Muscle of leg (tissue), 11 donors: ENCODE measurements around the gene PUSL1. TPM values are rescaled to one million over a fixed set of nuclear protein-coding genes. Genes with fewer than 3 reads are reported as not detected.

Experiments
- DNase-seq: peaks from one replicate; pipeline ENCODE4 v3.0.0; 2013
- H3K27ac ChIP-seq: one replicate; pipeline ENCODE4 v1.5.1; 2013; ENCODE audit warnings: mild to moderate bottlenecking, low read length, control low read depth
- H3K27me3 ChIP-seq: one replicate; pipeline ENCODE4 v1.6.1; 2013; ENCODE audit warnings: low read length; ENCODE audit not compliant: control insufficient read depth, insufficient read depth
- H3K36me3 ChIP-seq: one replicate; pipeline ENCODE4 v1.6.1; 2013; ENCODE audit warnings: low read length; ENCODE audit not compliant: control insufficient read depth, insufficient read depth
- H3K4me1 ChIP-seq: one replicate; pipeline ENCODE4 v1.6.1; 2013; ENCODE audit warnings: low read length; ENCODE audit not compliant: control insufficient read depth, insufficient read depth
- H3K4me3 ChIP-seq: one replicate; pipeline ENCODE4 v1.5.1; 2013; ENCODE audit warnings: low read length, control low read depth
- H3K9me3 ChIP-seq: replicated peaks from 2 replicates; pipeline ENCODE4 v1.6.1; 2013; ENCODE audit warnings: low read depth, low read length; ENCODE audit not compliant: control insufficient read depth
- WGBS: methylation state at CpG from one replicate; pipeline ENCODE4 v1.1.5; 2013; ENCODE audit warnings: missing lambda C conversion rate; ENCODE audit not compliant: insufficient coverage; 5-methylcytosine and 5-hydroxymethylcytosine counted together
- polyA plus RNA-seq, 8 donors: library from polyadenylated mRNA; unstranded; fragments of 120-200 nt; gene quantifications; one replicate each; pipeline versions ENCODE4 v1.2.1 to v1.2.3, GENCODE V29; 2013; ENCODE audit warnings: inconsistent platforms in 1 of 8, low replicate concordance in 1 of 8; ENCODE audit not compliant: insufficient read length in 8 of 8, insufficient read depth in 1 of 8
- total RNA-seq: library from RNA; stranded (reverse); fragments of 120-200 nt; gene quantifications from one replicate; pipeline ENCODE4 v1.2.4, GENCODE V29; 2013

PUSL1 gene
- total and polyA plus RNA-seq, 9 donors: 6.1 to 8.6 (median 7.3) TPM

GRCh38 chr1:1293263-1294249, 14.8 kb upstream of the PUSL1 start:
- H3K9me3 ChIP-seq: no peaks in the 10 kb centered on the region
- no peak overlapping the region for H3K27ac ChIP-seq
- peaks cover 31% of the 10 kb centered on the region for H3K36me3 ChIP-seq
- H3K4me3 ChIP-seq: no peak overlapping the region
- peaks cover 16% of the 10 kb centered on the region for H3K4me1 ChIP-seq
- 50% methylated on average over 94 of the region's 94 CpGs for WGBS
- no peaks in the 10 kb centered on the region for H3K27me3 ChIP-seq
- no peak for DNase-seq

- H3K27ac ChIP-seq: no peak overlapping the region
- peaks cover 24% of the 10 kb centered on the region for H3K4me1 ChIP-seq
- H3K9me3 ChIP-seq: no peaks in the 10 kb centered on the region
- no peaks in the 10 kb centered on the region for H3K27me3 ChIP-seq
- peaks cover 33% of the 10 kb centered on the region for H3K36me3 ChIP-seq
- no peak overlapping the region for H3K4me3 ChIP-seq
- 79% methylated on average over 49 of the region's 58 CpGs for WGBS
- no peak for DNase-seq
Measured at GRCh38 chr1:1294250-1294890, 14.0 kb upstream of the PUSL1 start.

GRCh38 chr1:1295154-1295923, 13.1 kb upstream of the PUSL1 start:
- Histone ChIP-seq H3K4me1 (peaks cover 27% of the 10 kb centered on the region), H3K36me3 (peaks cover 34% of the 10 kb centered on the region), H3K4me3 (no peak overlapping the region), H3K27ac (no peak overlapping the region), H3K27me3 (no peaks in the 10 kb centered on the region), H3K9me3 (no peaks in the 10 kb centered on the region)
- DNase-seq: no peak
- WGBS: 94% methylated on average over 29 of the region's 35 CpGs

GRCh38 chr1:1296070-1297061, 12.0 kb upstream of the PUSL1 start:
- no peak for DNase-seq
- H3K36me3 ChIP-seq: peaks cover 36% of the 10 kb centered on the region

GRCh38 chr1:1297802-1298424, 10.5 kb upstream of the PUSL1 start:
- H3K36me3 ChIP-seq: peaks cover 36% of the 10 kb centered on the region
- no peak overlapping the region for H3K4me3 ChIP-seq
- no peaks in the 10 kb centered on the region for H3K9me3 ChIP-seq
- DNase-seq: no peak
- WGBS: 92% methylated on average over 30 of the region's 31 CpGs
- H3K27me3 ChIP-seq: no peaks in the 10 kb centered on the region
- no peak overlapping the region for H3K27ac ChIP-seq
- peaks cover 18% of the 10 kb centered on the region for H3K4me1 ChIP-seq

More at GRCh38 chr1:1296070-1297061, 12.0 kb upstream of the PUSL1 start:
- Histone ChIP-seq H3K4me1 (peaks cover 21% of the 10 kb centered on the region), H3K9me3 (no peaks in the 10 kb centered on the region), H3K27me3 (no peaks in the 10 kb centered on the region), H3K4me3 (no peak overlapping the region), H3K27ac (no peak overlapping the region)
- WGBS: 88% methylated on average over 46 of the region's 62 CpGs

- H3K4me3 ChIP-seq: no peak overlapping the region
- H3K4me1 ChIP-seq: peaks cover 29% of the 10 kb centered on the region
- DNase-seq: peak; percentile 86
- no peaks in the 10 kb centered on the region for H3K27me3 ChIP-seq
- peak overlapping the region; percentile 7 for H3K27ac ChIP-seq
- H3K36me3 ChIP-seq: peaks cover 40% of the 10 kb centered on the region
- no peaks in the 10 kb centered on the region for H3K9me3 ChIP-seq
- WGBS: 26% methylated on average over 12 of the region's 30 CpGs
Measured at GRCh38 chr1:1298861-1299685, 9.3 kb upstream of the PUSL1 start.

GRCh38 chr1:1299686-1300351, 8.6 kb upstream of the PUSL1 start:
- Histone ChIP-seq H3K4me1 (peaks cover 37% of the 10 kb centered on the region), H3K9me3 (no peaks in the 10 kb centered on the region), H3K27me3 (no peaks in the 10 kb centered on the region), H3K27ac (no peak overlapping the region), H3K4me3 (no peak overlapping the region), H3K36me3 (peaks cover 36% of the 10 kb centered on the region)
- WGBS: 68% methylated on average over 10 of the region's 22 CpGs
- no peak for DNase-seq

- Histone ChIP-seq H3K27ac (no peak overlapping the region), H3K4me1 (peaks cover 42% of the 10 kb centered on the region), H3K27me3 (no peaks in the 10 kb centered on the region), H3K4me3 (no peak overlapping the region), H3K9me3 (no peaks in the 10 kb centered on the region), H3K36me3 (peaks cover 31% of the 10 kb centered on the region)
- DNase-seq: no peak
- WGBS: 78% methylated on average over 6 of the region's 12 CpGs
Measured at GRCh38 chr1:1300352-1300739, 8.1 kb upstream of the PUSL1 start.
